ENCODE measurements around the gene CACNA1I. TPM values are rescaled to one million over a fixed set of nuclear protein-coding genes. Genes with fewer than 3 reads are reported as not detected.

Gene CACNA1I
- total RNA-seq, 2 donors from 2014 or later: 0.08 TPM; not detected in 1

DNA sequence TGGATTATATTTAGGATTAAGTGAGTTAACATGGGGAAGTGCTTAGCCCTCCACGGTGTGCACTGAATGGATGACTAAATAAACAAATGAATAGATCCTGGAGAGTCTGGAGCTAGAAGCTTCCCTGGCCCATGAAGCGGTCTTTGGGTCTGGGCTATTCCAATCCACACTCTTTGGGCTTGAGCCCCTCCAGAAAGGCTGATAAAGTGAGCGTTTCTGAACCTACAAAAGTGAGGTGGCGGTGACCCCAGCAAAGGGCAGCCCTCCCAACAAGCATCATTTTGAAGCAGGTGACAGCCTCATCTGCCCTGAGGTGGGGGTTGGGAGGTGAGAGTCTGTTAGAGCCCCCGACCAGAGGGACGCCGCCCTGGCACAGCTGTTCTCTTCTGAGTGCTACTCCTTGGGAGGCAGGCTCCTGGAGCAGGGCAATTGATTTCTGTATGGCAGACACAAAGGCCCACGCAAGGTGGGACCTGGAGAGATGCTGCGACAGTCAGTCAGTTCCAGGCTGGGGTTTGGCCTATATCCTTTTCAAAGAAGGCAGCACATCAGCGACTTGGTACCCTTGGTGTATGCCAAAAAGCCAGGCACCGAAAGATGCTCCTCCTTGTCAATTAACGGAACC is 157.8 kb downstream of the CACNA1I start:
- H3K27me3 ChIP-seq: peaks cover 0 to 4% of the 10 kb centered on the region in 2 donors
- H3K4me3 ChIP-seq: no peak overlapping the region
- no peak overlapping the region for H3K27ac ChIP-seq
- no peaks in the 10 kb centered on the region for H3K36me3 ChIP-seq
- TF ChIP-seq, protein P1, sequence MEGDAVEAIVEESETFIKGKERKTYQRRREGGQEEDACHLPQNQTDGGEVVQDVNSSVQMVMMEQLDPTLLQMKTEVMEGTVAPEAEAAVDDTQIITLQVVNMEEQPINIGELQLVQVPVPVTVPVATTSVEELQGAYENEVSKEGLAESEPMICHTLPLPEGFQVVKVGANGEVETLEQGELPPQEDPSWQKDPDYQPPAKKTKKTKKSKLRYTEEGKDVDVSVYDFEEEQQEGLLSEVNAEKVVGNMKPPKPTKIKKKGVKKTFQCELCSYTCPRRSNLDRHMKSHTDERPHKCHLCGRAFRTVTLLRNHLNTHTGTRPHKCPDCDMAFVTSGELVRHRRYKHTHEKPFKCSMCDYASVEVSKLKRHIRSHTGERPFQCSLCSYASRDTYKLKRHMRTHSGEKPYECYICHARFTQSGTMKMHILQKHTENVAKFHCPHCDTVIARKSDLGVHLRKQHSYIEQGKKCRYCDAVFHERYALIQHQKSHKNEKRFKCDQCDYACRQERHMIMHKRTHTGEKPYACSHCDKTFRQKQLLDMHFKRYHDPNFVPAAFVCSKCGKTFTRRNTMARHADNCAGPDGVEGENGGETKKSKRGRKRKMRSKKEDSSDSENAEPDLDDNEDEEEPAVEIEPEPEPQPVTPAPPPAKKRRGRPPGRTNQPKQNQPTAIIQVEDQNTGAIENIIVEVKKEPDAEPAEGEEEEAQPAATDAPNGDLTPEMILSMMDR (IDR thresholded peaks at IDR 0.05): no peak
- no peaks in the 10 kb centered on the region for H3K4me1 ChIP-seq
- H3K9me3 ChIP-seq: no peaks in the 10 kb centered on the region
- no peak for DNase-seq (ENCODE audit: low spot score)

DNA sequence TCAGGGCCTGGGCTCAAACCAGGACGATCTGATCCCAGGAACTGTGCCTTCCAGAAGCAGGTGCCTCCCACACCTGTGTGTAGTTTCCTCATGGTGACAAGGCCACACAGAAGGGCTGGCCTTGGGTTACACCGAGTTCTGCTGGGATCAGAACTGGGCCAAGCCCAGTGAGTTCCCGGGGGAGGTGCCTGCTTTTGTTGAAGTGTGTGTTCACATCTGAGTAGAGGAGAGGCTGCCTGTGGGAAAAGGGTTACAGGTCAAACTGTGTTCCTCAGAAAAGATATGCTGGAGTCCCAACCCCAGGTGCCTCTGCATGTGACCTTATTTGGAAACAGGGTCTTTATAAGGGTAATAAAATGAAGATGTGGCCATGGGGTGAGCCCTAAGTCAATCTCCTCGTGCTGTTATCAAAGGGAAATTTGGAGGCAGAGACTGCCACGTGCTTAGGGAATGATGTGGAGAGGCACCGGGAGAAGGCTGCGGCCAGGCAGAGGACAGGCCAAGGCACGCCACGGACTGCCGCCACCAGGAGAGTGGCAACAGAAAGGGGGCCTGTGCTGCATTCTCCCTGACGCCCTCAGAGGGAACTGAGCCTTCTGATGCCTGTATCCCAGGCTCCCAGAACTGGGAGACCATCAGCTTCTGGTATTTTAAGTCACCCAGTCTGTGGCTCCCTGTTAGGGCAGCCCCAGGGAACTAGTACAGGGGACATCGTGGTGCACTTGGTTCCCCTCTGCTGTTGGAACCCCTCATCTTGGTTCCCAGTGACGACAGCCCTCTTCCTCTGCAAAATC is 158.8 kb downstream of the CACNA1I start:
- TF ChIP-seq, protein P1 (IDR thresholded peaks at IDR 0.05): no peak
- Histone ChIP-seq H3K36me3 (no peaks in the 10 kb centered on the region), H3K27me3 (peaks cover 0 to 4% of the 10 kb centered on the region in 2 donors)

DNA sequence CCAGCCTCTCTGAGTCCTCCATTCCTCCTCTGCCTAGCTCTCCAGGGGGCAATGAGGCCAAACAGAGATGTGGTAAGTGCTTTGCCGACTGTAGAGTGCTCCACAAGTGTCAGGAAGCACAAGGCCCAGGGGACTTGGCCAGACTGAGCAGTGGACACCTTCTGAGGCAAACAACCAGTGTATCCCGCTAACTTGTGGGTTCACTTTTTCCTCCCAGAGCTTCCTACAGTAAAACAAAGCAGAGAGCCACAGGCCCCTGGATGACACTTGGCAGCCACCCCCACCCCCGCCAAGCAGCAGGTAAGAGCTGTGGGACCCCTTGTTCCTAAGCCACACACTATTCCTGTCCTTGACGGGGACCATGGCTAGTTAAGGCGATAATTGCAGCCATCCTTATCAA is 160.9 kb downstream of the CACNA1I start:
- no peak for DNase-seq (ENCODE audit: low spot score)
- no peaks in the 10 kb centered on the region for H3K36me3 ChIP-seq
- TF ChIP-seq, protein P1 (IDR thresholded peaks at IDR 0.05): no peak
- H3K4me3 ChIP-seq: no peak overlapping the region
- no peak overlapping the region for H3K27ac ChIP-seq
- no peaks in the 10 kb centered on the region for H3K9me3 ChIP-seq
- no peaks in the 10 kb centered on the region for H3K27me3 ChIP-seq
- H3K4me1 ChIP-seq: no peaks in the 10 kb centered on the region

More for the DNA sequence above, 158.8 kb downstream of the CACNA1I start:
- Histone ChIP-seq H3K27ac (no peak overlapping the region), H3K4me3 (no peak overlapping the region), H3K4me1 (no peaks in the 10 kb centered on the region), H3K9me3 (no peaks in the 10 kb centered on the region)
- DNase-seq (ENCODE audit: low spot score): no peak

DNA sequence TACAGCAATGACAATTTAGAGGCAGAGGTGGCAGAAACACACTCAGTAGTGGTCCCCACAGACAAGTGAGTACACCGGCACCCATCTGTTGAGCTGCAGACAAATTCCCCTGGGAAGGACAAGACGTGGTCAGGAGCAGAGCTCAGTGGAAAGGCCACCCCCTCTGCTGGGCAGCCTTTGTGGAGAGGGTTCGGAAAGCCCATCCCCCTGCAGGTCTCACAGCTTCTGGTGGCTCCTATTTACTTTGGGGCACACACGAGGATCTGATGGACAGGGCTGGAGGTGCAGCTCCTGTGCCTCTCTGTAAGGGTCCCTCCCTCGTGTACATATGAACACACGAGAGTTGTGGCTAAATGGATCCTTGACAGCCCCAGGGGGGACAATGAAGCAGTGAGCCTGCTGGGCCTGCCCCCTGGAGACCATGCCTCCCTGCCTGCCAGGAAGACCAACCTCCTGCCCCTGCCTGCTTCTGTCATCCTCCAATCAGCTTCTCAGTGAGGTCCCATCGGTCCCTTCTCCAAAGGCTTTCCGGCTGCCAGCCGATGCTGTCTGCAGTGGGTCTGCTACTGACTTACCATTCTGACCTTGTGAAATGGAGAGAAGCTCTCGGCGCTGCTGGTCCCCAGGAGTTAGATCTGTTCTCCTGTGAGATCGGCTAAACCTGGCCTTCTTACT is 161.5 kb downstream of the CACNA1I start:
- H3K4me3 ChIP-seq: no peak overlapping the region
- TF ChIP-seq, protein P1 (IDR thresholded peaks at IDR 0.05): no peak
- H3K9me3 ChIP-seq: no peaks in the 10 kb centered on the region
- no peaks in the 10 kb centered on the region for H3K36me3 ChIP-seq
- no peak for DNase-seq (ENCODE audit: low spot score)
- H3K27ac ChIP-seq: no peak overlapping the region
- H3K4me1 ChIP-seq: no peaks in the 10 kb centered on the region
- H3K27me3 ChIP-seq: no peaks in the 10 kb centered on the region

DNA sequence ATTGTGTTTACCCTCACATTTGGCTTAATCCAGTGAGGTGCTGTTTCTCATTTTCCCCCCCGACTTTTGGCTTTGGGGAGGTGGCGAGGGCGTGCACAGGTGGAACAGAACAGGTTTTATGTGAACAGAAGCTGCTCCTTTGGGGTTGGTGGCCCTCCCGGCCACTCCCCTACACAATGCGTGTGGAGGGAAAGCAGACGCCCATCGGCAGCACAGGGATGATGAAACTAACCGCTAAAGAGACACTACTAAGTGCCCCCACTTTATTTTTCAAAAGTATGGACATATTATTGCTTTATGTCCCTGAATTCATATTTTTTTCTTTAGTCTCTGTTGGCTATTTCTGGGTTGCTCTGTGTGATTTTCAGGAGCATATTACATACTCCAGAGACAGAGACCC is 162.1 kb downstream of the CACNA1I start:
- no peaks in the 10 kb centered on the region for H3K36me3 ChIP-seq
- TF ChIP-seq, protein P1 (IDR thresholded peaks at IDR 0.05): no peak
- no peak overlapping the region for H3K27ac ChIP-seq
- no peaks in the 10 kb centered on the region for H3K27me3 ChIP-seq
- H3K9me3 ChIP-seq: no peaks in the 10 kb centered on the region
- H3K4me3 ChIP-seq: no peak overlapping the region
- no peaks in the 10 kb centered on the region for H3K4me1 ChIP-seq
- no peak for DNase-seq (ENCODE audit: low spot score)

Measured in right atrium auricular region (tissue), 2 donors.